Breast epithelium (tissue), 3 donors: ENCODE results near the gene IMMP2L.

ENCODE experiments used
- POLR2A ChIP-seq: fragments of 450-650 bp; IDR thresholded peaks from one replicate; pipeline ENCODE4 v1.6.1; 2016; ENCODE audit warnings: antibody characterized with exemption, mild to moderate bottlenecking, moderate library complexity
- POLR2AphosphoS5 ChIP-seq, 3 donors: sonication (generic); formaldehyde crosslinking; IDR thresholded peaks; one replicate each; pipeline ENCODE4 v1.6.1; 2017; ENCODE audit warnings: antibody characterized with exemption in 3 of 3

GRCh38 chr7:110786328-110786965 is 775.8 kb downstream of the IMMP2L start:
- TF ChIP-seq POLR2AphosphoS5 (IDR thresholded peaks at IDR 0.05), result no peak
- TF ChIP-seq POLR2A, result no peak
